HG03521 (cell line): ENCODE results near the gene WNT8B.

Source experiments
- ATAC-seq: cut with Tn5 transposase; IDR thresholded peaks from one replicate; pipeline ENCODE4 v1.9.1; 2021; ENCODE audit warnings: mild to moderate bottlenecking, moderate library complexity; ENCODE audit not compliant: unreplicated experiment

The WNT8B gene

DNA sequence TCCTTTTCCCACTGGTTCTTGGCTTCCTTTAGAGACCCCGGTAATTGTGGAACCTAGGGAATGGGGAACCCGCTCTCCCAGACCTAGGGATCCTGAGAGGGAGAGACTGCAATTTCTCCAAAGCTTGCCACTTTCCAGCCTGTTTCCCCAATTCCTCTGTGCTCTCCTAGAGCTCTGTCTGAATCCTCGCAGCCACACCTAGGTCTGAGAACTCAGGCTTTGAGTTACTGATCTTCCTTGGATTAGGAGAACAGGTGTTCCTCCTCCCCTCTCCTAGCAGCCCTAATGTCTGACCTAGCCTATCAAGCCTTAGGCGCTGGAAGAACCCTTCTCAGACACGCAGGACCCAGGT is 20.0 kb downstream of the WNT8B start:
- ATAC-seq, result no peak

DNA sequence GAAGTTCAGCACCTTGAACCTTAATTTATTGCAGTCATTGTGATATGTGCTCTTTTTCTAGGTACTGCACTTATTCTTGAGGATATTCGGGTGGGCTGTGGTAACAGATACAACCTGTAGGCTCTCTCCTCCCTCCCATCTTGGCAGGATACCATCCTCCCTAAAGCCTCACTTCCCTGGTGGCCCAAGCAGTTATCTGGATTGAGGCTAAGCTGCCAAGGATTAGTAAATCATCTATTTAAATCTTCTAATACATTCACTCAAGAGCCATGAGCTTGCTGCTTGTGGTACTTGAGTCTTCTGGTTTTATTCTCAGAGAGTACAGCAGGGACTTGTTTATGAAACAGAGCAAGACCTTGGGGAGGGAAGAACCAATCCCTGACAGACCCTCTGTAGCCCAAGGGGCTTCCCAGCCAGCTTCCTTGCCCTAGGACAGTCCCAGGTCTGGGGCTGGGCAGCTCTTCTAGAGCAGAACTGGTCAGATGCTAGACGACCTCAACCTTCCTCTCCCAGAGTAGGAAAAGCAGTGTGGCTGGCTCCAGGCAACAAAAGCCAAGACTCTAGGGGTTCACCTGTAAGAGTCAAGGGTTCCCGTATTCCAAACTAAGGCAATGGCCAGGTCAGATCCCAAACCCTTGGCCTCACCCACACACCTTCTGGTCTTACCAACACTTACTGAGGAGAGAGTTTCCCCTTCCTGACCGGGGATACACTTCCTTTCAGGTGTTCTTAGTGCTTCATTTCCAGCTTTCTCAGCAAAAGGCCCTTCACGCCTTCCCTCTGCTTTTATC is 21.3 kb downstream of the WNT8B start:
- ATAC-seq, result no peak

DNA sequence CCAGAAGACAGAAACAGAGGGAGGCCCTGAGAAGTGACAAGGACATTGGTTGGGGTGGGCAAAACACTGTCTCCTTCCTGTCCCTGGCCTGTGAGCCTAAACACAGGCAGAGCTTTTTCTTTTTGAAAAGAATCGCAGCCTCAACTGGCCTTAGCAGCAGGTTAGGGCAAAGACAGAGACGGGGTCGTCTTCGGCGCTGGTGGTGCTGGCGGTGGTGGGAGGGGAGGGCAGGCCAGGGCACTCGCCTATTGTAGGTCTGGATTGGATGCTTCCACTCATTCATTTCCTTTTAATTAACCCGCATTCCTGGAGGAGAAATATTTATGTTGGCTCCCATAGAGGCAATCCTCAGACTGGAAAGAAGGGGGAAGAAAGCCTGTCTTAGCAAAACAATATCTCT is 22.6 kb downstream of the WNT8B start:
- no peak for ATAC-seq

DNA sequence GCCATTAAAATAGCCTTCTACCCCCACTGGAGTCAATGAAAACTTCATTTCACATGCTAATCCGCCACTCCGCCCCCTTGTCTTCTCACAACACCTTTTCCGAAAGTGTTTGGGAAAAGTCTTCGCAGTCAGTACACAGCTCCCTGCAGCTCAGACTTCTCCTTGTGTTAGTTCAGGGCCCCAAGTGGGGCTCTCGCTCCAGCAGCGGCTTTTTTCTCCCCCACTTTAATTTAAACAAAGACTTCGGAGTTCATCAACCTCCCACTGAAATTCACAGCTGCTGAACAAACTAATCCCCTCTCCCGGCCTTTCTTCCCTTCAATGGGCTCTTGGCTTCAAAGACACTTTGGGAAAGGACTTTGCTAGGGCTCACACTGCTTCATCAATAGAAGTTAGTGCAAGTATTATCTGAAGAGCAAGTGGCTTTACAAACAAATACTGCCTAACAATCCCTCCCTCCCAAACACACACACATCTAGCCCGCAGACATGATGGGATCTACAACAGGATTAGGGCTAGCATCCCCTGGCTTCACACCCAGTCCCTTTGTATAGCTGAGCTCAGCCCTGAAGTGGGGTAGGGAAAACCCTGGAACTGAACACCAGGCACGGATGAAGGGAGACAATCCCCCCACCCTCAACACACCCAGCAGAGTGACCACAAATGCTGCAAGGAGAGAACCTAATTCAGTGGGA is 23.1 kb downstream of the WNT8B start:
- ATAC-seq, result no peak

DNA sequence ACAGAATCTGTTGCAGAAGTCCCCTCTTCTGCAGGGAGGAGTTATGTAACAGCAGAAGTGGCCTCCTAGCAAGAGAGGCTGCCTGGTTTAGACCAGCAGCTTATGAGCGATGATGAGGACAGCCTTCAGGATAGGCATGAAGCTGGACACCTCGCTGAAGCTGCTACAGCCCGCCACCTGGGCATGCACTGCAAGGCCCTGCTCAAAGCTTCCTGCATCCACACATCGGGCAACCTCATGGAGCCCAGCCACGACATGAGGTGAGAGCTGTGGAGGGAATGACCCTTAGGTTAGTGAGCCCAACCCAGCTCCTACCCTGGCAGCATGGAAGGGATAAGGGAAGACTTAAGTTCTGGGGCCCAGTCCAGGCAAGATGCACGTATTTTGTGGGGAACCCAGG is 24.7 kb downstream of the WNT8B start:
- ATAC-seq, result no peak

DNA sequence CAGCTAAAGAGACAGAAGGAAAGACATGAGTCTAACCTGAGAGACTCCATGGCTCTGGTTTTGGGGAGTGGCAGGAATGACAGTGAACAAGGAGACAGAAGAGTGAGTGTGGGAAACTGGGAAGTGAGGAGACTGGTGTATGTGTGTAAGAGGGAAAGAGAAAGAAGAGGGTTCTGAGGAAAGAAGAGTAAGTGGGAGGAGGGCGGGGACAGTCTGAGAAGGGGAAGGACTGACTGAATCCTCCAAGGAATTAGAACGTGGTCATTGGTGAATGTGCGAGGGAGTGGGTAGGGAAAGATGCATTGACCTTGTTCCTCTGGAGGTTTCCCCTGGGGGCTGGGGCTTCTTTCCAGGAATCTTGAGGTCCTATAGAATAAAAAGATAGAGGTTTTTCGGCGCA is 26.6 kb downstream of the WNT8B start:
- ATAC-seq, result no peak

DNA sequence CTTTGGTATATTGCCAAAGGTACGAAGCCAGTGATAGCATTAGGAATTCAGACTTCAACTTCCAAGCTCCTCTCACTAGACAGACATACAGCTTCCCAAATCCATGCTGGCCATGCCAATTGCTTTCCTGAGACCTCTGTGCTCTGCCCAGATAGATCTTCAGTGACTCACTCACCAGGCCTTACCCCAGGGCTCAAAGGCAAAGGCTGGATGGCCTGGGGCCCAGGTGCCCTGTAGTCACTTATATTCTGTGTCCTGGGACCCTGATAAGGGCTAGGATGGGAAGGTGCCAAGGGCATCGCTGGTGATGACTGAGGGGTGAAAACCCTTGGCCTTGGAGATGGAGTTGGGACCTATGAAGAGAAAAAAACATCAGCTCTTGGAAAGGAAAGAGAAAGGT is 27.7 kb downstream of the WNT8B start:
- no peak for ATAC-seq

DNA sequence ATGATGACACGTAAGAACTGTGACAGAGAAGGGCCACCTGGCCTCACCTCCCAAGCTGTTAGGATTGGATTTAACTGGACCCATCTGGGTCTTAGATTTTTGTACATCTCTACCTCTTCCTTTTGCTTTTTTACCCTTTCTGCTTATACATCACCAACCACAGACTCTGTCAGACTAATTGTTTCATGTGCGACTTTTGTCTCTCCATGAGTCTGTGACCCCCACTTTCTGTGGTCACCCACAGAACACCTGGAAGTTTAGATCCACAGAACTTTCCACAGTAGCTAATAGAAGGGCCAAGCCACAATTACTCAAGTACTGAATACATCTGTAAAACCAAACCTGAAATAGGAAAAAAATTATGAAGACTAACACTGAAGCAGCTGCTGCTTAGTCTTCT is 33.8 kb downstream of the WNT8B start:
- ATAC-seq, result no peak

DNA sequence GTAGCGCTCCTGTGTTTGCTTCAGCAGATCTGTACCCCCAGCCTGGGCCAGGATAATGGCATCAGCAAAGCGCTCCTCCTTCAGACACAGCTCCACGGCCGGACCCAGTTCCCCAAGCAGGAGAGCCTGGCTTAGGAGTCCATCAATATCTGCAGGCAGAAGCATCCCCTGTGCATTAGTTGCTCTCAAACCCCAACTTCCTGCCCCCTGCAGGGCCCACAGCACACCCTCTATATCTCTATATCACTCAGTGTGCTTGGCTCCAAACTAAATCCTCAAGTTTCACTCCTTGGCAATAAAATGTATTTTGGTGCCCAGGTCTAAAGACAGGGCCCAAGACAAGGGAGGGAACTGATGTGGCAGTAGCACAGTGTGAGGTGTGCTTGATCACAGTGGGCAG is 35.2 kb downstream of the WNT8B start:
- ATAC-seq, result no peak

DNA sequence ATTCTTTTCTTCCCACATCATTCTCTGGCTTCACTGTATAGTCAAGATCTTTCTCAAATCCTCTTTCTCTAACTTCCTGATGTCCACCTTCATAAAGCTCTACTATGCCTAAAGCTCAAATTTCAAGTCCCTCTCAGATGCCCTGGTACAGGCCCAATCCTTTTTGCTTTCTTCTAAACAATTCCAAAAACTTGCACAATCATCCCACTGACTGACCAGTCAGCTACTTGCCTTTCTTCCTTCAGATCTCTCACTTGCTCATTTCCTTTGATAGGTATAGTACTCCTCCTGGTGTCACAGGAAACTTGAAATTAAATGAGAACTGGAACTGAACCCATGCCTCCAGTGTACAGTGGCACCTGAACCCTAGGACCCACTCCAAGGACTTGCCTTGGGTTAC is 38.6 kb downstream of the WNT8B start:
- ATAC-seq, result no peak

DNA sequence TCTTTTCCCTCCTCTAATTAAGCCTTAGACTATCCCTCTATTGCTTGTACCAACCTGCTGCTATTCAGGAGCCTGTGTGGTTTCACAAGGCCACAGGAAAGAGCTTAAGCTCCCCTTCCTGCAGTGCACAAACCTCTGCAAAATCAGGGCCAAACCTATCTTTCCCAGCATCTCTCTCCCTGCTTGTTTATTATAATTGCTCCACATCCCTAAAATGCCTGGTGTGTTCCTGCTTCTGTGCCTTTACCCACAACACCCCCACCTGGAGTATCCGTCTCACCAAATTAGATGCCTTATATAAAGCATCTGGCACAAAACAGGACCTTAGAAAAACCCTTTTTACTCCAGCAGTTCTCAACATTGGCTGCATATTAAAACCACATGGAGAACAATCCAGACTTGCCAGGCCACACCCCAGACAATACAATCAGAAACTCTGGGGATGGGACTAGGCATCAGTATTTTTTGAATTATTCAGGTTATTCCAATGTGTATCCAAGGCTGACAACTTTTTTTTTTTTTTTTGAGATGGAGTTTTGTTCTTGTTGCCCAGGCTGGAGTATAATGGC is 40.2 kb downstream of the WNT8B start:
- ATAC-seq, result no peak

DNA sequence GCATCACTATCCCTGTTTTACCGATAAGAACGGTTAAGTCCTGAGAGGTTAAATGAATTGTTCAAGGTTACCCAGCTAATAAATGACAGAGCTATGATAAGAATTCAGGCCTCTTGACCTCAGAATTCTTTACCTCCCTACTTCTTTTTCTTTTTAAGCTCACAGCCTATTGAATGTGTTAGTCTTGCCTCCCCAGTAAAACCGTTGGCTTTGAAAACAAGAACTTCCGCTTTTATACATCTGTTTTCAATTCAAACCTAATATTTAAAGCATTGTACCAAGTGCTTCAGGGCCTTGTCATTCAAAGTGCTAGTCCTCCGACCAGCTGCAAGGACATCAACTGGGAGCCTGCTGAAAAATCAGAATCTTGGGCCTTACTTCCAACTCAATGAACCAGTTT is 41.3 kb downstream of the WNT8B start:
- ATAC-seq, result no peak

DNA sequence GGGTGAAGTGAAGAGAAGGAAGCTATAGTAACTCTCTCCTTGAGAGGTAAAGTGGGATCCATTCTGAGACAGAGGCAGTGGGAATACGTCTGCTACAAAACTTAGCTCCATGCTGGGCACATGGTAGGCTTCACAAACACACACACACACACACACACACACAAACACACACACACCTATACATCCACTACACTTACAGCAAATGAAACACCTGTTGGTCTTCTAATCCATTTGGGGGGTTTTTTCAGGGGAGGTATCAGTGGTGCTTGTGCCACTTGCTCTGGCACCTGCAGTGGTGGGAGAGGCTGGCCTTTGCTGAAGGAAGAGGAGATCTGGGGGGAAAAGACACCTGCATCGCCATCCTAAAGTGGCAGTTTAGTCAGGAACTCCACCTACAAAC is 42.4 kb downstream of the WNT8B start:
- ATAC-seq, result no peak

DNA sequence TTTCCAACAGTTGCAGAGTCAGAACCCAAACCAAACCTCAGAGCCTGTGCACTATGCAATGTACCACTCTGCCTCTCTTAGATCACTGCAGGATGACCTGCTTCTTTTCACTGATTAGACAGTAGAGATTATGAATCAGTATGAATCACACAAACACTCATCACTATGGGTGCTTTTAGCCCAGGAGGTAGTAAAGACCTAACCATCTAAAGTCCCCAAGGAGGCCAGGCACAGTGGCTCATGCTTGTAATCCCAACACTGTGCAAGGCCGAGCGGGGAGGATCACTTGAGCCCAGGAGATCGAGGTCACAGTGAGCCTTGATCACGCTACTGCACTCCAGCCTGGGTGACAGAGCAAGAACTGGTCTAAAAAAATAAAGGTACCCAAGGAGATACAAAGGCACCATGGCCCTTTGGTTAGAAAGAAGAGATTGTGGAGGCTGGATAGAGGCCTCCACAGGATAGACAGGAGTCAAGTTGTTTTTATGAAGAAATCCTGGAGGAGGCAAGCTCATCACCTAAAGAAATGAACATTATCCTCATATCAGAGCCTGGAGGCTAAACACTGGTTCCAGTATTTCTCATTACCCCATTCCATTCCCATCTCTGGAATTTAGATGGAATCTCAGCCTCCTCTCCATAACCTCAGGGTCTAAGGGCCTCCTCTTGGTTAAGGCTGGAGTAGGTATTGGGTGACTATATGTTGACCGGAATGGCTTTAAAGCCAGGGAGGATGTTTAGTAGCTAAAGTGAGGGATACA is 44.0 kb downstream of the WNT8B start:
- ATAC-seq, result no peak

DNA sequence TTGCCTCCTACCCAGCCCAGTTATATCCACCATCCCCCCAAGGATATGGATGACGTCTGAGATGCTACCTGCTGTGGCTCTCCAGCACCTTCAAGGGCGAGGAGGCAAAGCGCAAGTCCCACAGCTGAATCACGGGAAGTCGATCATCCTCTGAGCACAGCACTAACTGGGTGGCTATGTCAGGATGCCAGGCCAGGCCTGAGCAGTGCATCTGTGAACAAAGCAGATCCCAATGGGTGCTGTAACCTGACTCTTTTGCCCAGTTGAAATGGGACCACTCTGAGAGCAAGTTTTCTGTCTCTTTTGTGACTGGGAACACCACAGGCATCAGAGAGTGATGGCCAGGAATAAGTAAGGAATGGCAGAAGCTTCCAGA is 44.5 kb downstream of the WNT8B start:
- no peak for ATAC-seq

DNA sequence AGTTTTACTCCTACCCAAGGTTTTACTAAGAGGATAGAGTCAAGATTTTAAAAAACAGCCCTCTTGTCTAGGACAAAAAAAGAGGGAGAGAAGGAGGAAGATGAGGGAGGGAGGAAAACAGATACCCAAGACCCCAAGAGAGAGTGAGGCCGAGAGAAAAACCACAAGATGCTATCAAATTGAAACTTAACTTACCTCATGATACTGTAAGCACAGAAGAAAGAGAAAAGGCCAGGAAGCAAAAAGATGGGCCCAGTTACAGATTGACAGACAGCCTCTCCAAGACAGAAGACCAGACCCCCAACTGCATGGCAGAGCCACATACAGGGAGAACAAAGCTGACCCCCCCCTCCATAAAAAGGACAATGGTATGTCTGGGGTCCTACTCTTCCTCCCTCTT is 45.5 kb downstream of the WNT8B start:
- no peak for ATAC-seq

DNA sequence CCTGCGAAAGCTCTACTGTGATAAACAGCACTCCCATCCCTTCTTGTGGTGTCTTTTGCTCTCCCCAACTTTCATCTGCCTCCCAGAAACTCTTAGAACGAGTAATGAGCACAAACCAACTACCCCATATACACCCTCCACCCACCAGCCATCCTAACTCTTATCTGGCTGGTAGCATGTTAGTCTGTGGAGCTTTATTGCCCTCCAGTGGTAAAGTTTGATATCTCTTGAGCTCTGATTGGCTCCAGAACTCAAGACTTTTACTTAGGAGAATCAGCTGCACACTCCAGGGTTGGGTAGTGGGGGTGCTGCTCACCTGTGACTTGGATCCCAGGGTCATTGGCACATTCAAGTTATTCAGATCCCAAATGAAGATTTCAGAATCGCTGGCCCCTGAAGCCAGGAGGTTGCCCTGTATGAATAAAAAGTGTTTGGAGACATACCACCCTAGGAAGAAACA is 45.9 kb downstream of the WNT8B start:
- ATAC-seq, result no peak

DNA sequence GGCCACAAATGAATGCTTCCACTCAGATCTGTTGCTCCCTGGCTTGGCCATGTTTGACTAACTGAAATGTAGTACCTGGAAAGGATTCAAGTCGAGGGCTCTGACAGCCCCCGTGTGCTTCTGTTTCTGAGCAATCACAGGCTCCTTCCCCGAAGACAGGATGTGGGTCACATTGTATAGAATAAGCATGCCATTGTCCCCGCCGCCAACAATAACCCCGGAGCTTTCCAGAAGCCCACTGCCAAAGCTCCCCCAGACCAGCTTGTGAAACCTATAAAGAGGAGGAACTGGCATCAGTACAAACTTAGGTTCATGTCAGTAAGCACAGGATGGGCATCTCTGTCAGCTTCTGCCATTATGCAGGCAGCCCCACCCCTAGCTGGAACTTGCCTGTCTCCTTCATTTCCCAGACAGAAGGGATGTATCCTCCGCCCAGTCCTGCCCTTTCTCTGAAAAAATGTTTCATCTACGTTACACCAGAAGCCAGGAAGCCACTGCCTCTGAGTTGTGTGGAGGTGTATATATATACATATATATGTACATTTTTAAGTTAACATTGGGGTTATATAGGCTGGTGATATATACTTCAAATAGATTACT is 46.5 kb downstream of the WNT8B start:
- ATAC-seq, result no peak

DNA sequence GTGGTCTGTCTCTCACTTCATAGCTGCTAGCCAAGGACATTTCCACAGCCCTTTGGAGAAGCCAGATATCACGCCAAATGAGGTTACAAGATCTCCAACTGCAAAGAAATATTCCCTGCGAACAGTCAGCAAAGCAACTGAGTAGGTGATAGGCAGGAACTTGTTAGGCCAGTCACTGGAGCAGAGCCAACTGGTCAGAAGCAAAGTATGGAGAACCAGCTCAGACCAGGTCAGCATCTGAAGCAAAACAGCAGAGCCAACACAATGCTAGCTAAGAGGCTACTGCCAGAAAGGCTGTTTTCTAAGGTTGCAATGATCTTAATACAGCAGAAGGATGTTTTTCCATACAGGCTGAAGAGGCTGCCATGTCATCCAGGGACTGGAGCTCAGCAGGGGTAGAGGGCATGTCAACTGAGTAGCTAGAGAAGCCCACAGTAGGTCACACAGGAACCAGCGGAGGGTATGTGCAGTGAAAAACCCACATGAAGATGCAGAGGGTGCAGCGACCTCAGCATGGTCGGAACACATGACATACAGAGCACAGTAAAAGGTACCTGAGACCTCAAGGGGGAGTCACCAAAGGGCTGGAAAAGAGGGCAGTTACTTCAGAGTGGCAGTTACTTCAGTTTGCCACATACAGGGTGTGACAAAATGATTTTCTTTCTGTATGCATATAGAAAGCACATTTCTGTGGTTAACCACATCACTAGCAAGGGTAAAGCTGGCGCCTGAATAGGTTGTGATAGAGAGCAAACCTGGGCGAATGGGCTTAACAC is 47.9 kb downstream of the WNT8B start:
- no peak for ATAC-seq

DNA sequence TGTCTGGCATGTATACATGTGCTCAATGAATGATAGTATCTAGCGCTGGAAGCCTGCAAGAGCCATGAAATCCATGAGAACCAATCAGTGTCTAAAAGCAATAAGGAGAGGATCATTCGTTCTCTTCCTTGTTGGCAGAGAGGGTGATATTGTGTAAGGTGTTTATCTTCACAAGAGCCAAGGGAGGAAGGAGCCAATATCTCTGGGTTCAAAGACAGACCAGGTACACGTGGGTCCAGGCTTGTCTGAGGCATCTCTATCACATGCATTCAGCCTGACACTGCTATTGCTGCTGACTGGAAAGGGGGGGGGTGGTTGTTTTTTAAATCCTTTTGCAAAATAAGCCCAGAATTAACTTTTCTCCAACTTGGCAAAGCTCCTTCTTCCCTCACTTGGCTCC is 52.8 kb downstream of the WNT8B start:
- no peak for ATAC-seq

DNA sequence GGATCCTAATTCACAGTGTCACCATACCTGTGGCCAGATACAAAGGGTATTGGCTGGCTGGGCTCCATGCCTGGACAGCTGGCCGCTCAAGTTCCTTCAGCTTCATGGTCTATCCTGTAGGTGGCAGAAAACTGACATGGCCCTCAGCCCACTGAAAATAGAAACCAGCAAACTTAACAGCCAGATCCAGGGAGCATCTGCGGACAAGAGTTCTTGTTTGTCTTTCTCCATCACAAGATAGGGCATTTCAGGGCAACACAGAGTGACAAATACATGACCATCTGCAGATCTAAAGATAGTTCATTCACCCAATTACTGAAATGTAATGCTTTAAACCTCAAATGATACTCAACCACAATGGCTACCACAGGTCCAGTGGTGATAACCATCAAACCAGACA is 54.0 kb downstream of the WNT8B start:
- no peak for ATAC-seq
